ENCODE data around the gene INO80E. TPM values are rescaled to one million over a fixed set of nuclear protein-coding genes. Genes with fewer than 3 reads are reported as not detected.

Gene INO80E
- total and polyA plus RNA-seq, 2 of the 8 experiments (the other 6 are each of a cell fraction or from before 2014, with no cell fraction given): 43.0 to 91.2 TPM

- TF ChIP-seq CHD7 (IDR thresholded peaks at IDR 0.05; ENCODE audit: insufficient replicate concordance, low read length): no peak
- no peak for TF ChIP-seq ATF2 (IDR thresholded peaks at IDR 0.05; ENCODE audit: low read length)
- TF ChIP-seq MAX (IDR thresholded peaks at IDR 0.05): peak; percentile 41; the same call in 1 of the 2 replicates
- TF ChIP-seq PHF8 (conservative IDR thresholded peaks at IDR 0.05; ENCODE audit: low read depth, low read length): no peak
- TF ChIP-seq SIX5 (IDR thresholded peaks at IDR 0.05; ENCODE audit: low read depth, low read length): no peak
- no peak for TF ChIP-seq POLR2AphosphoS5 (IDR thresholded peaks at IDR 0.05; ENCODE audit: low read depth, low read length)
- TF ChIP-seq ATF3 (IDR thresholded peaks at IDR 0.05; ENCODE audit: insufficient read depth, low read depth, low read length): no peak
Measured at GRCh38 chr16:30028438-30029076, 32.5 kb downstream of the INO80E start (continued).
